RWPE1 (cell line): ENCODE measurements around the gene CCRL2.
A peak's percentile ranks its signal among the peaks of the same experiment; 100 is the strongest.
"Not testable (repeated sequence)": the region's sequence is repeated elsewhere in the genome, so short reads cannot be mapped to it uniquely, and the experiment has no call there.

Experiments
- CTCF ChIA-PET: fragments of 350-600 bp; sonication (Branson Sonifier 250); formaldehyde crosslinking; extraction: SDS; loops from one replicate; lab custom pipeline; 2021; lab: Yijun Ruan, JAX
- POLR2A ChIA-PET: fragments of 400-600 bp; formaldehyde crosslinking; extraction: SDS; loops from one replicate; lab custom pipeline; 2020; ENCODE audit warnings: antibody characterized with exemption; ENCODE audit not compliant: low non-redundant PET; lab: Yijun Ruan, JAX
- DNase-seq: peaks from one replicate; pipeline ENCODE4 v3.0.0; 2012; ENCODE audit warnings: low spot score
- H3K27ac ChIP-seq: fragments of 450-650 bp; 2 replicates; pipeline ENCODE4 v1.5.1; 2017
- CTCF ChIP-seq: fragments of 450-650 bp; conservative IDR thresholded peaks from 2 replicates; pipeline ENCODE4 v1.5.1; 2017; ENCODE audit warnings: low read depth, mild to moderate bottlenecking

CCRL2 gene

DNA sequence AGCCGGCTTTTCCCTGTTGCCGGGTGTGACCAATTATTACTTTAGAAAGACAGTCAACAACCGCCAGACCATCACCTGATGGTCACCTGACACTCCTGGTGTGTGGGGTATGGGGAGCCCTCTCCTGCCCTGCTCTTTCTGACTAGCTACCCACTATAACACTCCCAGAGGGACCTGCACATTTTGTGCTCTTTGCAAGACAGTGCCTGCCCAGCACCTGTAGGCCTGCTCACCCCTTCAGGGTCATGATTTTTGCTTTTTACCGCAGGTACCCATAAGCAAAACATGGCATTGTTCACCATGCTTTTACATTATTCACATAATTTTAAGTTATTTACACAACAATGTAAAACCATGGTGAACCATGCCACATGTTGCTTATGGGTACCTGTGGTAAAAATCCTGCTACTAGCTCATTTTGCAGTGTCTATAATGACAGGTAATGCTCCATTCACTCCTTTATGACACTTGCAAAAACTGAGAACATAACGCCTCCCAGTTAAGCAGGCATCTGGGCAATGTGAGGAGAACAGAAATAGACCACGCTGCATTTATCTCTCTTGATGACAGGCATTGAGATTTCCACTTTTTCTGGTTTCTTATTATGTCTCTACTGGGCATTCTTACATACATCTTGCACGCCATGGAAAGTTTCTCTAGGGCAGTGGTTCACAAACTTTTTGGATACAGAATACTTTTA is 9.9 kb downstream of the CCRL2 start:
- no peak overlapping the region for H3K27ac ChIP-seq
- DNase-seq: no peak
- no peak for TF ChIP-seq CTCF
- POLR2A ChIA-PET: no interaction called here
- CTCF ChIA-PET: interaction anchor here (0.6 kb wide), 1 partner anchor 14 kb away, joined by 4 read pairs; no protein-coding TSS in a partner anchor

- no peak overlapping the region for H3K27ac ChIP-seq
- no peak for DNase-seq
- ChIA-PET POLR2A (no interaction called here), CTCF (interaction anchor here (0.6 kb wide), 1 partner anchor 15 kb away, joined by 4 read pairs; no protein-coding TSS in a partner anchor)
- TF ChIP-seq CTCF: no peak
Observed at GRCh38 chr3:46417841-46418611, 11.0 kb downstream of the CCRL2 start.

- no peak for TF ChIP-seq CTCF
- POLR2A ChIA-PET: no interaction called here
- CTCF ChIA-PET: no interaction called here
Observed at GRCh38 chr3:46419816-46420215, 12.8 kb downstream of the CCRL2 start.

GRCh38 chr3:46420931-46421330 is 13.9 kb downstream of the CCRL2 start:
- TF ChIP-seq CTCF: no peak
- no peak for DNase-seq
- CTCF ChIA-PET: no interaction called here
- POLR2A ChIA-PET: no interaction called here
- H3K27ac ChIP-seq: no peak overlapping the region

More at GRCh38 chr3:46419816-46420215, 12.8 kb downstream of the CCRL2 start:
- no peak for DNase-seq
- H3K27ac ChIP-seq: no peak overlapping the region

DNA sequence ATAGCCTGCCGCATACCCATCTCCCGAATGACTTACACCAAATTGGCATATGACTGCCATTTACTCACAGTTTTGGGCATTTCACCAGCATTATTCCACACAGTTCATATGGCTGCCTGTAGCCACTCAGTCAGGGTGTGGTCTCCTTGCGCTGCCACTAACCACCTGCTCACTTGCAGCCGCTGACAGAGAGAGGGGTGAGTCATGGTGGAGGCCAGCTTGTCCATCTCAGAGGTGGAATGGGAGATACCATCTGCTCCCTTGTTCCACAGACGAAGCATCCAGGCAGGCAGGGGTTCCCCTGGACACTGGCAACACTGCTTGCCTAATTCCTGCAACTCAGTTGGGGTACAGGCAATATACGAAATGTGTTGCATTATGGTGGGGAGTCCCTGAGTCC is 15.6 kb downstream of the CCRL2 start:
- ChIA-PET CTCF (interaction anchor here (0.6 kb wide), 1 partner anchor 259 kb away, joined by 3 read pairs; no protein-coding TSS in a partner anchor), POLR2A (interaction anchor here (0.6 kb wide), 1 partner anchor 180 kb away, joined by 6 read pairs; the partner anchor contains the start of gene CCR3)
- TF ChIP-seq CTCF: no peak
- H3K27ac ChIP-seq: peak overlapping the region; percentile 82
- peak; percentile 82 for DNase-seq

- DNase-seq: peak; percentile 17
- TF ChIP-seq CTCF: no peak
- ChIA-PET CTCF (no interaction called here), POLR2A (no interaction called here)
- peak overlapping the region; percentile 82 for H3K27ac ChIP-seq
Observed at GRCh38 chr3:46423588-46423987, 16.5 kb downstream of the CCRL2 start.

DNA sequence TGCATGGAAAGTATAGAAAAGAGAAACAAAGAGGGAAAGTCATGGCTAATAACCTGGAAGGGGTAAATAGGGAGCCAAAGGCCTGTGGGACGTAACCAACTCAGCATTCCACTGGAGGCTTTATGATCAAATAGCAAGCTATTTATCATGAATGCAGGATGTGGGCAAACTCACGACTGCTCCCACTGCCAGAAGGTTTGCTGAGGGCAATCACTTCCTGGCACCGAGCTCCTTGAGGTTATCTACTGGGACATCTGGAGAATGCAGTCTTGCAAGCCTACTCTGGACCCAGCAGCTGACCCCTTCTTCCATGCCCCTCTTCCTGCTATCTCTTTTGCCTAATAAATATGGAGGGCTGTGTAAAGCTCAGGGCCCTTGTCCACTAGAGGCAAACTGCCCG is 19.4 kb downstream of the CCRL2 start:
- H3K27ac ChIP-seq, CTCF ChIA-PET, POLR2A ChIA-PET, DNase-seq: not testable (repeated sequence)

DNA sequence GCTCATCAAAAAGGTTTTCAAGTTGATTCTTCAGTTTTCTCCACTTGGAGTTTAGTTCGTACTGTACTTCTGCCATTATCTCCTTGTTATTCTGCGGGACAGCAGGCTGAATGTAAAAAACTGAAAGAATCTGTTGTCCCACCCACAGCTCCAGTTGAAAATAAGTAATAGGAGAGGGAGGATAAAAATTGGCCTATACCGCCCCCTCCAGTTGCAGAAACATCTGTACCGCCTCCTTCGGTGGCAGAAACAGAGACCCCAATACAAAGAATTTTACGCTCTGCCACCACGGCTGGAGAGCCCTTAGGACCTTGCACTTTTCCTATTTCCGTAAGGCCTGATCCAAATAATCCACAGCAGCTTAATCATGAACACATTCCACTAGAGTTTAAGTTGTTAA is 20.3 kb downstream of the CCRL2 start:
- H3K27ac ChIP-seq, CTCF ChIA-PET, POLR2A ChIA-PET, DNase-seq: not testable (repeated sequence)
